ENCODE results near the gene FABP3. TPM values are rescaled to one million over a fixed set of nuclear protein-coding genes. Genes with fewer than 3 reads are reported as not detected.

Gene FABP3
- total RNA-seq, 1 donor from 2014 or later, result 2.2 TPM

GRCh38 chr1:31401241-31401640, 28.4 kb upstream of the FABP3 start:
- H2AFZ ChIP-seq (replicated peaks), result no peak overlapping the region
- no peaks in the 10 kb centered on the region for H3K4me1 ChIP-seq
- H3K27ac ChIP-seq, result no peak overlapping the region
- Mint-ChIP-seq H3K27ac (peak overlapping the region; percentile 86), H3K9me3 (no peaks in the 10 kb centered on the region), H3K27me3 (ENCODE audit: insufficient read depth, low read depth) (peaks cover 2% of the 10 kb centered on the region), H3K4me3 (no peak overlapping the region), H3K36me3 (no peaks in the 10 kb centered on the region), H3K4me1 (peaks cover 7% of the 10 kb centered on the region)
- no peaks in the 10 kb centered on the region for H3K79me2 ChIP-seq (ENCODE audit: low read depth)
- H3K27me3 ChIP-seq, result no peaks in the 10 kb centered on the region
- no peaks in the 10 kb centered on the region for H3F3A ChIP-seq (ENCODE audit: low read depth)
- H4K20me1 ChIP-seq (ENCODE audit: low read depth), result no peaks in the 10 kb centered on the region
- no peak overlapping the region for H3K9ac ChIP-seq
- no peaks in the 10 kb centered on the region for H3K9me3 ChIP-seq (ENCODE audit: low read depth)
- no peak overlapping the region for H3K4me3 ChIP-seq
- DNase-seq (ENCODE audit: low spot score), result no peak
- H3K36me3 ChIP-seq, result no peaks in the 10 kb centered on the region
- no peak for TF ChIP-seq EZH2phosphoT487 (IDR thresholded peaks at IDR 0.05)
- no peak for TF ChIP-seq CTCF (IDR thresholded peaks at IDR 0.05)
- TF ChIP-seq EZH2 (IDR thresholded peaks at IDR 0.05), result no peak
- H3K4me2 ChIP-seq, result no peak overlapping the region

- Histone ChIP-seq H3K9ac (no peak overlapping the region), H3K9me3 (ENCODE audit: low read depth) (no peaks in the 10 kb centered on the region), H2AFZ (replicated peaks) (no peak overlapping the region), H4K20me1 (ENCODE audit: low read depth) (no peaks in the 10 kb centered on the region), H3K4me3 (no peak overlapping the region), H3K4me2 (no peak overlapping the region), H3K36me3 (no peaks in the 10 kb centered on the region), H3K27ac (no peak overlapping the region), H3K79me2 (ENCODE audit: low read depth) (no peaks in the 10 kb centered on the region), H3K4me1 (no peaks in the 10 kb centered on the region), H3K27me3 (peaks cover 2% of the 10 kb centered on the region), H3F3A (ENCODE audit: low read depth) (no peaks in the 10 kb centered on the region)
- no peak overlapping the region for H3K27ac Mint-ChIP-seq
- H3K36me3 Mint-ChIP-seq, result no peaks in the 10 kb centered on the region
- H3K4me3 Mint-ChIP-seq, result no peak overlapping the region
- peaks cover 8% of the 10 kb centered on the region for H3K4me1 Mint-ChIP-seq
- DNase-seq (ENCODE audit: low spot score), result no peak
- TF ChIP-seq EZH2phosphoT487 (IDR thresholded peaks at IDR 0.05) (no peak), EZH2 (IDR thresholded peaks at IDR 0.05) (no peak), CTCF (IDR thresholded peaks at IDR 0.05) (no peak)
- H3K27me3 Mint-ChIP-seq (ENCODE audit: insufficient read depth, low read depth), result peaks cover 5% of the 10 kb centered on the region
- H3K9me3 Mint-ChIP-seq, result no peaks in the 10 kb centered on the region
These were observed 27.5 kb upstream of the FABP3 start for GRCh38 chr1:31400393-31400792.

- DNase-seq (ENCODE audit: low spot score), result no peak
- H3K36me3 ChIP-seq, result no peaks in the 10 kb centered on the region
- no peak overlapping the region for H2AFZ ChIP-seq (replicated peaks)
- no peak overlapping the region for H3K4me3 ChIP-seq
- no peaks in the 10 kb centered on the region for H3K9me3 ChIP-seq (ENCODE audit: low read depth)
- H3K4me1 ChIP-seq, result no peaks in the 10 kb centered on the region
- H3K27me3 ChIP-seq, result peaks cover 7% of the 10 kb centered on the region
- H3K79me2 ChIP-seq (ENCODE audit: low read depth), result no peaks in the 10 kb centered on the region
- Mint-ChIP-seq H3K36me3 (no peaks in the 10 kb centered on the region), H3K9me3 (no peaks in the 10 kb centered on the region), H3K4me3 (no peak overlapping the region), H3K27me3 (ENCODE audit: insufficient read depth, low read depth) (peaks cover 5% of the 10 kb centered on the region), H3K27ac (no peak overlapping the region), H3K4me1 (peaks cover 9% of the 10 kb centered on the region)
- H3F3A ChIP-seq (ENCODE audit: low read depth), result no peaks in the 10 kb centered on the region
- H3K27ac ChIP-seq, result no peak overlapping the region
- no peak overlapping the region for H3K9ac ChIP-seq
- TF ChIP-seq EZH2 (IDR thresholded peaks at IDR 0.05) (no peak), CTCF (IDR thresholded peaks at IDR 0.05) (no peak), EZH2phosphoT487 (IDR thresholded peaks at IDR 0.05) (no peak)
- H3K4me2 ChIP-seq, result no peak overlapping the region
- no peaks in the 10 kb centered on the region for H4K20me1 ChIP-seq (ENCODE audit: low read depth)
These were observed 27.1 kb upstream of the FABP3 start for GRCh38 chr1:31399976-31400375.
